HepG2 (cell line): ENCODE data around the gene TNFRSF11A. TPM values are rescaled to one million over a fixed set of nuclear protein-coding genes. Genes with fewer than 3 reads are reported as not detected.
A peak's percentile ranks its signal among the peaks of the same experiment; 100 is the strongest.

Source experiments
- ELF3 ChIP-seq: IDR thresholded peaks from 2 replicates; pipeline ENCODE4 v1.6.1; 2016; ENCODE audit warnings: missing genetic modification reagents, missing compliant biosample characterization
- ETV6 ChIP-seq: sonication (generic); formaldehyde crosslinking; conservative IDR thresholded peaks from 2 replicates; pipeline ENCODE4 v1.4.0; 2020; ENCODE audit warnings: missing genetic modification reagents
- GLI4 ChIP-seq: sonication (generic); formaldehyde crosslinking; IDR thresholded peaks from 2 replicates; pipeline ENCODE4 v1.5.1; 2020; ENCODE audit warnings: missing genetic modification reagents, mild to moderate bottlenecking, moderate library complexity, borderline replicate concordance
- GMEB1 ChIP-seq: sonication (generic); formaldehyde crosslinking; IDR thresholded peaks from 2 replicates; pipeline ENCODE4 v1.5.1; 2020; ENCODE audit warnings: missing genetic modification reagents, mild to moderate bottlenecking, borderline replicate concordance
- HDAC1 ChIP-seq: sonication (generic); formaldehyde crosslinking; IDR thresholded peaks from 2 replicates; pipeline ENCODE4 v1.5.1; 2020; ENCODE audit warnings: mild to moderate bottlenecking, missing genetic modification reagents
- HES4 ChIP-seq: sonication (generic); formaldehyde crosslinking; IDR thresholded peaks from 2 replicates; pipeline ENCODE4 v1.9.0; 2021; ENCODE audit warnings: mild to moderate bottlenecking, missing genetic modification reagents, borderline replicate concordance
- IKZF4 ChIP-seq: sonication (generic); formaldehyde crosslinking; IDR thresholded peaks from 2 replicates; pipeline ENCODE4 v1.5.1; 2020; ENCODE audit warnings: borderline replicate concordance, mild to moderate bottlenecking, low read depth, missing genetic modification reagents; ENCODE audit errors: not compliant biosample characterization
- KAT7 ChIP-seq: IDR thresholded peaks from 2 replicates; pipeline ENCODE4 v1.6.1; 2018; ENCODE audit warnings: borderline replicate concordance, missing compliant biosample characterization
- KLF15 ChIP-seq: sonication (generic); formaldehyde crosslinking; IDR thresholded peaks from 2 replicates; pipeline ENCODE4 v1.8.1; 2023; ENCODE audit warnings: borderline replicate concordance, mild to moderate bottlenecking, inconsistent platforms, missing genetic modification reagents, mixed read lengths
- MEIS2 ChIP-seq: sonication (generic); formaldehyde crosslinking; IDR thresholded peaks from 2 replicates; pipeline ENCODE4 v1.9.0; 2021; ENCODE audit warnings: mild to moderate bottlenecking, missing genetic modification reagents
- MXD3 ChIP-seq: IDR thresholded peaks from 2 replicates; pipeline ENCODE4 v1.6.1; 2016; ENCODE audit warnings: mild to moderate bottlenecking, missing biosample characterization, missing genetic modification reagents
- PRMT3 ChIP-seq: sonication (generic); formaldehyde crosslinking; IDR thresholded peaks from 2 replicates; pipeline ENCODE4 v1.8.1; 2022; ENCODE audit warnings: low read depth, mild to moderate bottlenecking, moderate library complexity, missing genetic modification reagents, borderline replicate concordance
- PRPF4 ChIP-seq: fragments of 200-400 bp; formaldehyde crosslinking; IDR thresholded peaks from 2 replicates; pipeline ENCODE4 v1.6.1; 2016; ENCODE audit warnings: low read length, low read depth; ENCODE audit not compliant: poor library complexity, severe bottlenecking
- RARA ChIP-seq: IDR thresholded peaks from 2 replicates; pipeline ENCODE4 v1.6.1; 2016; ENCODE audit warnings: missing genetic modification reagents, missing compliant biosample characterization
- RORA ChIP-seq: sonication (generic); formaldehyde crosslinking; IDR thresholded peaks from 2 replicates; pipeline ENCODE4 v1.5.0; 2020; ENCODE audit warnings: mild to moderate bottlenecking, missing genetic modification reagents, moderate library complexity
- THAP9 ChIP-seq: sonication (generic); formaldehyde crosslinking; IDR thresholded peaks from 2 replicates; pipeline ENCODE4; 2020; ENCODE audit warnings: missing genetic modification reagents, mild to moderate bottlenecking, borderline replicate concordance
- XRCC5 ChIP-seq: fragments of 200-400 bp; formaldehyde crosslinking; optimal IDR thresholded peaks from 2 replicates; pipeline ENCODE3; 2017; ENCODE audit warnings: mild to moderate bottlenecking, low read length
- ZFY ChIP-seq: sonication (generic); formaldehyde crosslinking; IDR thresholded peaks from 2 replicates; pipeline ENCODE4 v1.4.0; 2020; ENCODE audit warnings: missing genetic modification reagents
- ZNF235 ChIP-seq: sonication (generic); formaldehyde crosslinking; IDR thresholded peaks from 2 replicates; pipeline ENCODE4 v1.8.1; 2023; ENCODE audit warnings: mild to moderate bottlenecking, missing genetic modification reagents, borderline replicate concordance
- ZNF317 ChIP-seq: sonication (generic); formaldehyde crosslinking; IDR thresholded peaks from 2 replicates; pipeline ENCODE4 v1.5.0; 2020; ENCODE audit warnings: mild to moderate bottlenecking, missing genetic modification reagents
- ZNF432 ChIP-seq: sonication (generic); formaldehyde crosslinking; IDR thresholded peaks from 2 replicates; pipeline ENCODE4 v1.5.0; 2020; ENCODE audit warnings: missing genetic modification reagents, mild to moderate bottlenecking, borderline replicate concordance
- polyA plus RNA-seq, 8 experiments: library from polyadenylated mRNA; depleted of rRNA in 3 of 8; stranded (reverse) in 7 of 8; unstranded in 1 of 8; fragments of >200 nt; fragmentation: Illumina TruSeq in 4 of 8; extraction: Trizol in 4 of 8; gene quantifications; 2 replicates each; pipeline versions ENCODE4 v1.2.1 to v1.2.3, GENCODE V29; 2011 to 2016; ENCODE audit warnings: low read depth in 4 of 8, missing spikeins in 1 of 8, mixed read lengths in 1 of 8; ENCODE audit not compliant: insufficient read depth in 1 of 8
- total RNA-seq, 5 experiments: library from RNA; depleted of rRNA; stranded (reverse); fragments of >200 nt; fragmentation: Illumina TruSeq; extraction: Trizol; gene quantifications; 2 replicates each; pipeline ENCODE4 v1.2.3, GENCODE V29; 2016; ENCODE audit warnings: low read depth in 1 of 5
- TF ChIP-seq, protein P1 (sequence below): sonication (generic); formaldehyde crosslinking; IDR thresholded peaks from 2 replicates; pipeline ENCODE4 v1.4.0; 2020; ENCODE audit warnings: mild to moderate bottlenecking, missing genetic modification reagents, borderline replicate concordance
- TF ChIP-seq, protein P2 (sequence below): IDR thresholded peaks from 2 replicates; pipeline ENCODE4 v1.6.1; 2016

The TNFRSF11A gene
- total and polyA plus RNA-seq, 2 of the 13 experiments (the other 11 are each of a cell fraction or from before 2014, with no cell fraction given): 4.6 to 6.4 TPM

GRCh38 chr18:62399781-62400308 is 74.7 kb downstream of the TNFRSF11A start (continued):
- TF ChIP-seq PRMT3 (CRISPR knock-in tag): no peak
- TF ChIP-seq GLI4 (CRISPR knock-in tag): no peak
- 0 out of 2 replicates have a peak, but pooled peaks have one; percentile 26 for TF ChIP-seq THAP9 (CRISPR knock-in tag)
- TF ChIP-seq ZNF432 (CRISPR knock-in tag): no peak
- TF ChIP-seq ZNF317 (CRISPR knock-in tag): 0 out of 2 replicates have a peak, but pooled peaks have one; percentile 54
- no peak for TF ChIP-seq IKZF4
- TF ChIP-seq HDAC1 (CRISPR knock-in tag): peak; percentile 69
- TF ChIP-seq KLF15: no peak
- TF ChIP-seq MEIS2 (CRISPR knock-in tag): no peak
- TF ChIP-seq RARA (CRISPR knock-in tag): 0 out of 2 replicates have a peak, but pooled peaks have one; percentile 26
- no peak for TF ChIP-seq MXD3 (CRISPR knock-in tag)
- TF ChIP-seq ZFY (CRISPR knock-in tag): no peak
- no peak for TF ChIP-seq ETV6
- TF ChIP-seq ELF3: peak; percentile 73
- no peak for TF ChIP-seq XRCC5
- TF ChIP-seq HES4: no peak
- TF ChIP-seq KAT7 (CRISPR knock-in tag): no peak
- TF ChIP-seq ZNF235 (CRISPR knock-in tag): no peak
- no peak for TF ChIP-seq RORA (CRISPR knock-in tag)
- TF ChIP-seq, protein P1, sequence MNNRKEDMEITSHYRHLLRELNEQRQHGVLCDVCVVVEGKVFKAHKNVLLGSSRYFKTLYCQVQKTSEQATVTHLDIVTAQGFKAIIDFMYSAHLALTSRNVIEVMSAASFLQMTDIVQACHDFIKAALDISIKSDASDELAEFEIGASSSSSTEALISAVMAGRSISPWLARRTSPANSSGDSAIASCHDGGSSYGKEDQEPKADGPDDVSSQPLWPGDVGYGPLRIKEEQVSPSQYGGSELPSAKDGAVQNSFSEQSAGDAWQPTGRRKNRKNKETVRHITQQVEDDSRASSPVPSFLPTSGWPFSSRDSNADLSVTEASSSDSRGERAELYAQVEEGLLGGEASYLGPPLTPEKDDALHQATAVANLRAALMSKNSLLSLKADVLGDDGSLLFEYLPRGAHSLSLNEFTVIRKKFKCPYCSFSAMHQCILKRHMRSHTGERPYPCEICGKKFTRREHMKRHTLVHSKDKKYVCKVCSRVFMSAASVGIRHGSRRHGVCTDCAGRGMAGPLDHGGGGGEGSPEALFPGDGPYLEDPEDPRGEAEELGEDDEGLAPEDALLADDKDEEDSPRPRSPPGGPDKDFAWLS (CRISPR knock-in tag): no peak
- TF ChIP-seq PRPF4: no peak
- no peak for TF ChIP-seq GMEB1 (CRISPR knock-in tag)
- TF ChIP-seq, protein P2, sequence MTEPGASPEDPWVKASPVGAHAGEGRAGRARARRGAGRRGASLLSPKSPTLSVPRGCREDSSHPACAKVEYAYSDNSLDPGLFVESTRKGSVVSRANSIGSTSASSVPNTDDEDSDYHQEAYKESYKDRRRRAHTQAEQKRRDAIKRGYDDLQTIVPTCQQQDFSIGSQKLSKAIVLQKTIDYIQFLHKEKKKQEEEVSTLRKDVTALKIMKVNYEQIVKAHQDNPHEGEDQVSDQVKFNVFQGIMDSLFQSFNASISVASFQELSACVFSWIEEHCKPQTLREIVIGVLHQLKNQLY: 0 out of 2 replicates have a peak, but pooled peaks have one; percentile 24
